Activated T-cell treated with anti-CD3 and anti-CD28 coated beads for 24 hours (primary cell): Measurements from ENCODE around the gene MICAL2.

Experiments used
- DNase-seq: peaks from one replicate; pipeline ENCODE4 v3.0.0-alpha.2; 2020; ENCODE audit warnings: low read depth

MICAL2 gene

GRCh38 chr11:12188548-12189317 lies 78.3 kb downstream of the MICAL2 start:
- no peak for DNase-seq

DNA sequence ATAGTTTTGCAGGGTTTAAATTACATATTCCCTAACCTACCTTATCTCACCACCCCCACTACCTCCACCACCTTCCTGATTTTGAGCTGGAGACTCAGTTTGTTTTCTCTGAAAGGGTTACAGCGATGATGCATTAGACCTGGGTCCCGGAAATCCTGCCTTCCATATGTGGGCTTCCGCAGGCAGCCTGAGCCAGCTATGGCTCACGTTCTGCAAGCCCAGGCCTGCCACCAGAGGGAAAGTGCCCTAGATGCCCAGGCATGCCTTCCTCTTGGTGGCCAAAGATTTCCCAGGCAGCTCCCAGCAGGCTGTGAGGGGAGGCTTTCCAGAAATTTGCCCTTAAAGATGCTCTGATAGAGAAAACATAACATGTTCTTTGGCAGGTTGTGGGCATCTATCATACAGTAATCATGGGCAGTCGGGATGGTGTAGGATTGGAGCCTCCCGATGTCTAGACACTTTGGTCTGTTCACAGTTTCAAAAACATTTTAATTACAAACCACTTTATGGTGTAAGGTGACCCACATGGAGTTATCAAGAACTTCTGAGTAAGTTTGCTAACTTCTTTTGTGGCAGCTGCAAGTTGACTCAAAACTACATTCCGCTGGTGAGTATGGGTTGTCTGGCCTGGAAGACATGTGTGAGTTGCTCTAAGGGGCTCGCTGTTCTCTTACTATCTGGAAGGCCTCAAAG lies 79.3 kb downstream of the MICAL2 start:
- no peak for DNase-seq

DNA sequence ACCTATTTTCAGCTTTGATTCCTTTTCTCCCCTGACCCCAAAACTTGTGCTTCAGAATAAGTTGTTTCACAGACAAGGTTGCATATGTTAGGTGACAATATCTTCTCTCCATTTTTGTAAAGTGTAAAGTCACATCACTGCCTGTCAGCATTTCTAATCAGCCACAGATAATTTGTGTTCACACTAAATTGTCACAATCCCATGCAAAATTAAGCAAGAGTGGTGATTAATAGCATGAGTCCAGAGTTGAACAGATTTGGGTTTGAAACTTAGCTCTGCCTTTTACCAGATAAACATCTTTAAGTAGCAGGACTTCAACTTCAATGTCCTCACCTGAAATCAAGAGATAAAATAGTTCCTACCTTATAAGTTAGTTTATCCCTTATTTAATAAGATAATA lies 80.1 kb downstream of the MICAL2 start:
- no peak for DNase-seq

DNA sequence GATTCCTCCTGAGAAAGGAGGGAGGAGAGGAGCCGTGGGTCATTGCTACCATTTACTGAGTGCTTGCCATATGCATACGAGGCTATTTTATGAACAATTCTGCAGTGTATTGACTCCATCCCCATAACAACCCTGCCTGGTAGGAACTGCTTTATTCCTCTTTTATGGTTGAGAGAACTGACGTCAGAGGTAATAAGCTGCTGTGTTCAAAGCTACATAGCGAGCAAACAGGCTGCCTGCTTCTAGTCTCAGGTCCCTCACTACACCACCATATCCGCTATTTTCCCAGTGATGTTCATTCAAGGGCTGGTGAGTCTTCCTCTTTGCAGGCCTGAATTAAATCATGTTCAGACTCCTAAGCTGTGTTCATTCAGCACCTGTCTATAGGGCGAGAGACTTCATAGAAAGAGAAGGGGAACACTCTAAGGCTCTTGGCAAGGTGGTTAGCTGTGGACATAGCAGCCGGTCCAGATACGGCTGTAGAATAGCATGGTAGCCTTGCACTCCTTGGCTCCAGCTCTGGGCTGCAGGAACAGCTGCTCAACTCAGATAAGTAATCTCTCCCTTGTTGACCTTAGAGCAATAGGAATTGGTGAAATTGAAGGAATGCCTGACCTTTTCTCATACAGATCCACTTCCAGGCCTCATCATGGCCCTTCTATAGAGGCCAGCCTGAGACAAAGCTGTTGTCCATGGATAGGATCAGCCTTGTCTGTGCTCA lies 82.6 kb downstream of the MICAL2 start:
- DNase-seq: no peak

- no peak for DNase-seq
These were observed 83.3 kb downstream of the MICAL2 start for GRCh38 chr11:12193515-12194336.

GRCh38 chr11:12195768-12196167 lies 85.4 kb downstream of the MICAL2 start:
- DNase-seq: no peak

- no peak for DNase-seq
These were observed 85.9 kb downstream of the MICAL2 start for GRCh38 chr11:12196308-12196707.

DNA sequence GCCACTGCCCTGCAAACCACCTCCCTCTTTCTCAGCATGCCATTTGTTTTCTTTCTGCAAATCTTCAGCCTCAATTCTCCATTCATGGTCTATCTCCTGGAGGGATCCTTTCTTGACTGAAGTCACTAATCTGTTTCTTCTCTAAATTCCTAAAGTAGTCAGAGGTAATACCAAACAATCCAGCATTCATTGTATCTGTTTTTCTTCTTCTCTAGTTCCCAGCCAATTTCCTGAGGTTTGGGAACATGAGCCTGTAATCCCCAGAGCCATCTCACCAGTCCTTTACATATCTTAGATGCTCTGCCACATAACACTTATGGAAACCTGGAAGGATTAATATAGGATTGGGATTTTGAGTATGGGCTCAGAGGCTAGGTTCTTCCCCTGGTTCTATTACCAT lies 86.5 kb downstream of the MICAL2 start:
- no peak for DNase-seq

GRCh38 chr11:12198251-12199222 lies 88.1 kb downstream of the MICAL2 start:
- no peak for DNase-seq

- DNase-seq: no peak
These were observed 89.0 kb downstream of the MICAL2 start for GRCh38 chr11:12199231-12199948.

GRCh38 chr11:12200279-12200990 lies 90.0 kb downstream of the MICAL2 start:
- no peak for DNase-seq

GRCh38 chr11:12200991-12201985 lies 90.9 kb downstream of the MICAL2 start:
- no peak for DNase-seq

GRCh38 chr11:12202661-12203310 lies 92.4 kb downstream of the MICAL2 start:
- DNase-seq: no peak

DNA sequence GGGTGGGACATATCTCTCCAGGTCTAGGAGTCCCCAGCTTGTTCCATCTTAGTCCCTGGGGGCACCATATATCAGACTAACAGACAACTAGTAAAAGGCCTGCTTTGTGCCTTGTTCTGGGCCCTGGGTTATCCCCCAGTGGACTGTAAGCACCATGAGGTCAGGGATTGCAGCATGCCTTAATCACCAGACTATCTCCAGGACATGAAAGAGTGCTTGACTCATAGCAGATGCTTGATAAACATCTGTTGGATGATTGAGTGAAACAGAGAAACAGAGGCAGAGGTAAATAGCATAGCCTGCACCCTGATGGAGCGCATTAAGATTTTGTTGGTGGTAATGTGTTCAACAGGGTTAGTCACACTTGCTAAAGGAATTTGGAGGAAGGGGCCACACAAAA lies 94.1 kb downstream of the MICAL2 start:
- no peak for DNase-seq

GRCh38 chr11:12205330-12205729 lies 94.9 kb downstream of the MICAL2 start:
- no peak for DNase-seq

DNA sequence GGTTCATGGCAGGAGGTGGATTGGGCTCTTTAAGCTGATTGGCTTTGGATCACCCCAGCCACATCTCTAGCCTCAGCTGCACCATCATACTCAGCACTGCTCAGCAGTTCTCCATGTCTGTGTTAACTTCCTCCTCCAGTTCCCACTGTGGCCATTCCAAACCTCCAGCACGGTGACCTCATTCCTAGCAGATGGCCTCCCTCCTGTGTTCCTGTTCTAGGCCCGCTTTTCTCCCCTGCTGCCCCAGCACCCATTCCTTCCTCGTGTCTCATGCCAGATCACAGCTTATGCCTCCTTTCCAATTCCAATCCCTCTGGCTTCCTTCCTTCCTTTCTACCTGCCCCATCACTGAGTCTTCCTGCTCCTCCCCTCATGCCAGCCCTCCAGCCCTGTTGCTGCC lies 96.1 kb downstream of the MICAL2 start:
- DNase-seq: no peak

- DNase-seq: peak; percentile 59
These were observed 97.2 kb downstream of the MICAL2 start for GRCh38 chr11:12207384-12208150.
